Measurements from ENCODE around the gene PLXNA4.

The PLXNA4 gene

GRCh38 chr7:132406039-132406438 is 170.2 kb downstream of the PLXNA4 start:
- no peak for TF ChIP-seq POLR2A (IDR thresholded peaks at IDR 0.05; ENCODE audit: low read length)
- no peak for TF ChIP-seq GATA1 (IDR thresholded peaks at IDR 0.05; ENCODE audit: low read depth, low read length)
- DNase-seq, result no peak

DNA sequence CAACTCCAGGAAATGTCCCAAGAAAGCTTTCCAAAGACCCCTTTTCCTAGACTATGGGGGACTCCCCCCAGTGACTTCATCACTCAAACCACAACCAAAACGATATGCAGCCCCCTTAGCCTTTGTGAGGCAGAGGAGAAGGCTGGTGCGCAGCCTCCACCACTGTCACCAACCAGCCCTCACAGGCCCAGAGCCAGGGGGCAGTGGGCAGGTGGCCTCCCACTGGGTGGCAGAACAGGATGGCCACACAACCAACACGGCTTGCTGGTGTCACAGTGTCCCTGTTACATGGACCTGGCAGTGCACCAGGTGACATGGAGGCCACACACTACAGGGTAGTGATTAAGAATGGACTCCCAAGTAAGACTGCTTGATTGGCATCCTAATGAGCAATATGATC is 172.0 kb downstream of the PLXNA4 start:
- no peak for TF ChIP-seq POLR2A (IDR thresholded peaks at IDR 0.05; ENCODE audit: low read length)
- no peak for TF ChIP-seq GATA1 (IDR thresholded peaks at IDR 0.05; ENCODE audit: low read depth, low read length)
- no peak for DNase-seq

- TF ChIP-seq POLR2A (IDR thresholded peaks at IDR 0.05; ENCODE audit: low read length), result no peak
- TF ChIP-seq GATA1 (IDR thresholded peaks at IDR 0.05; ENCODE audit: low read depth, low read length), result no peak
Measured at GRCh38 chr7:132403465-132404110, 172.7 kb downstream of the PLXNA4 start.

DNA sequence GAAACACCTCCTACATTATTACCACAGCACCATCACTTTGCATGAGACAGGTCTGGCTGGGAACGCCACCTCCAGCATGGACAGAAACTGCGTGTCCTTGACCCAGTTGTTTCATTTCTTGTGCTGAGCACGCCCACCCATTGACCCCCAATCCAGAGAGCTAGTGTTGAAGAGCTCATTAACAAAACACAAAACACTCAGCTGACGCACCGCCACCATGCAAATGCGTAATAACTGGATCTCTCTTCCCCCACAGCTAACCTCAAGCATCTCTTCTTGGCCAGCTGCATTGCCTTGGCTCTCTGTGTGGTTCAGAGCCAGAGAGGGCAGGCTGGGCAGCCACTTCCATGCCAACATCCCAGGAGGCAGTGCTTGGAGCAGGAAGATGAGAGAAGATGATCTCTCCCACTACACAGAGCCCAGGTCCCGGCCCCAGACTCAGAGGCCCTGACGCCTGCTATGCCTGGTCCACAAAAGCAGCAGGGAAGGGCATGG is 173.5 kb downstream of the PLXNA4 start:
- DNase-seq, result no peak
- TF ChIP-seq GATA1 (IDR thresholded peaks at IDR 0.05; ENCODE audit: low read depth, low read length), result no peak
- TF ChIP-seq POLR2A (IDR thresholded peaks at IDR 0.05; ENCODE audit: low read length), result no peak

More at GRCh38 chr7:132403465-132404110, 172.7 kb downstream of the PLXNA4 start:
- DNase-seq, result no peak

GRCh38 chr7:132402096-132402495 is 174.2 kb downstream of the PLXNA4 start:
- DNase-seq, result no peak
- TF ChIP-seq POLR2A (IDR thresholded peaks at IDR 0.05; ENCODE audit: low read length) (no peak), GATA1 (IDR thresholded peaks at IDR 0.05; ENCODE audit: low read depth, low read length) (no peak)

DNA sequence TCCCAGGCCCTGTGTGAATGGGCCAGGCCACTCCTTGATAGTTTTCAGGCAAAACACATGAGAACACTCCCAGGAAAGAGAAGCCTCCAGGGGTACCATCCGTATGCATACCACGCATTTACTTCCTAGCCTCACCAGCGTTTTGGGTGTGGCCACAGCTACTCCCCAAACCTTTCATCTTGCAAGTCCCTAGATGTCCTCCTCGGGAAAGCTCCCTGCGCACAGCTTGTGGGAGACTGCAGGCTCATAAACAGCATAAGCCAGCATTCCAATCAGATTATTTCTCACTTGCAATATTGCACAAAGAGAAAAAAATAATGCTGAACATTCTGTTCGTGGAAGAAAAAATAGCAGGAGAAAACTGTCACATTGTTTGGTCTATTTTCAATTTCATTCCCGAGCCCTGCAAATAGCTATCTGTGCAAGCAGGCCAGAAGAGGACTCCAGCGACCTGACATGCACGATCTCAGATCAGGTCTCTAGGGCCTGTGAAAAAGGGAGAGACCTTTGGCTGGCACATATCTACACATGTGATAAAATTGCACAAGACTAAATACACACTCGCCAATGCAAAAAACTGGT is 175.6 kb downstream of the PLXNA4 start:
- TF ChIP-seq GATA1 (IDR thresholded peaks at IDR 0.05; ENCODE audit: low read depth, low read length) (no peak), POLR2A (IDR thresholded peaks at IDR 0.05; ENCODE audit: low read length) (no peak)
- DNase-seq, result no peak

DNA sequence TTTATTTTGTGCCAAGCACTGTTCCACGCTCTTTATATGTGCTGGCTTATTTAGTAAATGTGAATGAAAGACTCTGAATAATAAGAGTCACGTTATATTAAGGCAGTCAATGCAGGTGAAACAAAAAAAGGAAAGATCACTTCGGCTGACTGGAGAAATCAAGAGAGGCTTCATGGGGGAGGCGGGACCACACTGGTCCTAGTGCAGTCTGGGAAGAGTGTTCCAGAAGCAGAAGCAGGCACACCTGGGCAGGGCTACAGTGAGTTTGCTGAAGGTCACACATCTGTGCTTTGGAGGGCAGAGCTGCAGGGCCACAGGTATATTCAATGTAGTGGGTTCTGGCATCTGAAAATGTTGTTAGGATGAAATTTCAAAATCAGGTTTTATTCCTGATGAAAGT is 176.9 kb downstream of the PLXNA4 start:
- TF ChIP-seq POLR2A (IDR thresholded peaks at IDR 0.05; ENCODE audit: low read length) (no peak), GATA1 (IDR thresholded peaks at IDR 0.05; ENCODE audit: low read depth, low read length) (no peak)

DNA sequence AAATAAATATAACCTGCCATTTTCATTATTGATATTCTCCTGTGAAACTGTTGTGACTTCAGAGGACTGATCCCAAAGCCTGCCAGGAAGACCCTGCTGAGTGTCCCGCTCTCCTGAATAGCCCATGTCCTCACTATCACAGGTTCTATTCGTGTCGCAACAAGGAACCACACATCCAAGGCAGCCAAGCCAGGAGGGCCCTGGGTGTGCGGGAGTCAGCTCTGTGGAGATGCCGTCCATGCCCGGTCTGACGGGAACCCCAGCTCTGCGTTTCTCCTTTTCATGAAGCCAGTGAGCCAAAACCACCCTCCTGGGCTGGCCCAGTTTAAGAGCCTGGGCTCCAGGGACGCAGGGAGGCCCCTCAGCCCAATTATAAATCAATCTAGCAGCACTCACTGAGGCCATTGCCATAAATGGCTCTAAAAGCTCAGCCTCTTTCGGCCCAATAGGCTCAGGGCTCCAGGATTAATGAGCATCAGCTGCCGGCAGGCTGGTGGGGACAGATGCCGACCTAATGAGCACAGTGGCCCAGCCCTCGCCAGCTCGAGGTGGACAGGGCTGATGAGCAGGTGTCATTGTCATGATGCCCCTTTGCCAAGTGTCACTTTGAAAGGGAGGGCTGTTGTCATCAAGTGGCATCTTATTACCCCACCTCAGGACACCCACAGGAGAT is 177.9 kb downstream of the PLXNA4 start:
- no peak for TF ChIP-seq GATA1 (IDR thresholded peaks at IDR 0.05; ENCODE audit: low read depth, low read length)
- no peak for TF ChIP-seq POLR2A (IDR thresholded peaks at IDR 0.05; ENCODE audit: low read length)
- no peak for DNase-seq

More for the DNA sequence above, 176.9 kb downstream of the PLXNA4 start:
- DNase-seq, result no peak

- no peak for DNase-seq
- TF ChIP-seq GATA1 (IDR thresholded peaks at IDR 0.05; ENCODE audit: low read depth, low read length) (no peak), POLR2A (IDR thresholded peaks at IDR 0.05; ENCODE audit: low read length) (no peak)
Measured at GRCh38 chr7:132397070-132397469, 179.2 kb downstream of the PLXNA4 start.

GRCh38 chr7:132395361-132395760 is 180.9 kb downstream of the PLXNA4 start:
- DNase-seq, result no peak

GRCh38 chr7:132394283-132395198 is 181.7 kb downstream of the PLXNA4 start:
- TF ChIP-seq GATA1 (IDR thresholded peaks at IDR 0.05; ENCODE audit: low read depth, low read length) (no peak), POLR2A (IDR thresholded peaks at IDR 0.05; ENCODE audit: low read length) (no peak)
- DNase-seq, result peak in 1 of 2 experiments; percentile 3

More at GRCh38 chr7:132395361-132395760, 180.9 kb downstream of the PLXNA4 start:
- no peak for TF ChIP-seq GATA1 (IDR thresholded peaks at IDR 0.05; ENCODE audit: low read depth, low read length)
- TF ChIP-seq POLR2A (IDR thresholded peaks at IDR 0.05; ENCODE audit: low read length), result no peak

- DNase-seq, result no peak
- TF ChIP-seq GATA1 (IDR thresholded peaks at IDR 0.05; ENCODE audit: low read depth, low read length), result no peak
- no peak for TF ChIP-seq POLR2A (IDR thresholded peaks at IDR 0.05; ENCODE audit: low read length)
Measured at GRCh38 chr7:132393789-132394261, 182.4 kb downstream of the PLXNA4 start.

GRCh38 chr7:132392713-132393112 is 183.6 kb downstream of the PLXNA4 start:
- DNase-seq, result no peak
- TF ChIP-seq GATA1 (IDR thresholded peaks at IDR 0.05; ENCODE audit: low read depth, low read length), result no peak
- TF ChIP-seq POLR2A (IDR thresholded peaks at IDR 0.05; ENCODE audit: low read length), result no peak

All from erythroblast (primary cell).